ENCODE results near the gene PALLD. TPM values are rescaled to one million over a fixed set of nuclear protein-coding genes. Genes with fewer than 3 reads are reported as not detected.

PALLD gene
- total RNA-seq, 1 experiment from 2014 or later: 6.5 TPM

DNA sequence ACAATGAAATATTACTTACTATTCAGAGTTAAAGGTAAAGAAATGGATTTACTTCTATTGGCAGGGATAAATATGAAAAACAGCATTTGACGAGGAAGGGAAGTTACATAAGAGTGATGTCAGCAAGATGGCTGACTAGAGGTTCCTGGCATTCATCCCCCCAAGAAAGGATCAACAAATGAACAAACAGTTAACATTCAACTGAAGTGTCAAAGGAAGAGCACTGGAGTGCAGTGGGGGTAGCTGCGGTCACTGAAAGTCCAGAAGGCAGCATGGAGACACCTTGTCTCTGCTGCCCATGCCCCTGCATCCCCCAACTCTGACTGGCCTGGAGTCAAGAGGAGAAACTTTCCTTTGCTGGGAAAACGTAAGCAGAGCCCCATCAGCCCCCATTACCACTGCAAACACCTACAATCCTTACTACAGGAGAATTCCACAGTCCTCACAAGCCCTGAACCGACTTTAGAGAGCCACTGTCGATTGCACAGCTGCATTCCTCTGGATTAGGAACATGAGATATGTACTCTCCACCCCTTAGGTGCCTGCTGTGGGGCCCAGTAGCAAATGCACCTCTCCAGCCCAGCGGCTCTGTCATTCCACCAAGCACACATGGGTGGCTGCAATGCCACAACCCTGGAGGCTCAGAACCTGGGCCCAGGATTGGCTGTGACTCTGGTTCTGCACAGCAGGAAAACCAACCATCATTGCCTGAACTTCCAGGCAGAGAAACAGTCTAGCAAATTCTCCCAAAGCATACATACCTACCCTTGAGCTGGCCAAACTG, 433.8 kb downstream of the PALLD start:
- no peak overlapping the region for H3K27ac ChIP-seq (ENCODE audit: low read length)
- BruUV-seq (replicated peaks): no TSS peak

DNA sequence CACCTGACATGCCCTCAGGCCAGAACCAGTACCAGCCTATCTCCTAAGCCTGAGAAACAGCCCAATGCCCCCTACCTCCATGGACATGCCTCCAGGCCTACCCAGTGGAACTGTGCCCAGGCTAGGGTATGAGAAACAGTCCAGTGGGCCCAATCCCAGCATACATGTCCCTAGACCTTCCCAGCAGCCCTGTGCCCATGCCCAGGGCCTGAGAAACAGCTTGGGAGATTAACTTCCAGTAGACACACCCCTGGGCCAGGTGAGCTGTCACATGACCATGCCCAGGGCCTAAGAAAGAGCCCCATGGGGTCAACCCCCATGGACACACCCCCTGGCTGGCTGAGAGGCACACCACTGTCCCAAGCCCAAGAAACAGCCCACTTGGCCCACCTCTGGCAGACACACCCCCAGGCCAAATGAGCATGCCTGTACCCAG, 434.4 kb downstream of the PALLD start:
- in situ Hi-C loops (cut with HindIII; ENCODE audit: low pct_unique_long_range_greater_than_20kb, low sequenced_read_pairs) (no loop called here), intact Hi-C loops (cut with micrococcal nuclease; ENCODE audit: unreplicated experiment) (no loop called here)
- Histone ChIP-seq H3K27me3 (ENCODE audit: control insufficient read depth, insufficient read depth, low read length) (no peaks in the 10 kb centered on the region), H3K4me3 (ENCODE audit: low read depth in 2 of 2, low read length in 2 of 2) (no peak overlapping the region), H3K9me3 (ENCODE audit: control insufficient read depth, insufficient read depth, low read depth, low read length) (peaks cover 9% of the 10 kb centered on the region; the same call in 1 of the 2 replicates), H3K36me3 (ENCODE audit: control insufficient read depth, insufficient read depth, low read length) (no peaks in the 10 kb centered on the region), H3K27ac (ENCODE audit: low read length) (no peak overlapping the region), H3K4me1 (ENCODE audit: control insufficient read depth, insufficient read depth, low read length) (no peaks in the 10 kb centered on the region)
- CTCF ChIA-PET: no interaction called here
- TF ChIP-seq SIN3A (IDR thresholded peaks at IDR 0.05; ENCODE audit: borderline replicate concordance, insufficient read depth, low read depth, low read length): no peak
- TF ChIP-seq, protein P1, sequence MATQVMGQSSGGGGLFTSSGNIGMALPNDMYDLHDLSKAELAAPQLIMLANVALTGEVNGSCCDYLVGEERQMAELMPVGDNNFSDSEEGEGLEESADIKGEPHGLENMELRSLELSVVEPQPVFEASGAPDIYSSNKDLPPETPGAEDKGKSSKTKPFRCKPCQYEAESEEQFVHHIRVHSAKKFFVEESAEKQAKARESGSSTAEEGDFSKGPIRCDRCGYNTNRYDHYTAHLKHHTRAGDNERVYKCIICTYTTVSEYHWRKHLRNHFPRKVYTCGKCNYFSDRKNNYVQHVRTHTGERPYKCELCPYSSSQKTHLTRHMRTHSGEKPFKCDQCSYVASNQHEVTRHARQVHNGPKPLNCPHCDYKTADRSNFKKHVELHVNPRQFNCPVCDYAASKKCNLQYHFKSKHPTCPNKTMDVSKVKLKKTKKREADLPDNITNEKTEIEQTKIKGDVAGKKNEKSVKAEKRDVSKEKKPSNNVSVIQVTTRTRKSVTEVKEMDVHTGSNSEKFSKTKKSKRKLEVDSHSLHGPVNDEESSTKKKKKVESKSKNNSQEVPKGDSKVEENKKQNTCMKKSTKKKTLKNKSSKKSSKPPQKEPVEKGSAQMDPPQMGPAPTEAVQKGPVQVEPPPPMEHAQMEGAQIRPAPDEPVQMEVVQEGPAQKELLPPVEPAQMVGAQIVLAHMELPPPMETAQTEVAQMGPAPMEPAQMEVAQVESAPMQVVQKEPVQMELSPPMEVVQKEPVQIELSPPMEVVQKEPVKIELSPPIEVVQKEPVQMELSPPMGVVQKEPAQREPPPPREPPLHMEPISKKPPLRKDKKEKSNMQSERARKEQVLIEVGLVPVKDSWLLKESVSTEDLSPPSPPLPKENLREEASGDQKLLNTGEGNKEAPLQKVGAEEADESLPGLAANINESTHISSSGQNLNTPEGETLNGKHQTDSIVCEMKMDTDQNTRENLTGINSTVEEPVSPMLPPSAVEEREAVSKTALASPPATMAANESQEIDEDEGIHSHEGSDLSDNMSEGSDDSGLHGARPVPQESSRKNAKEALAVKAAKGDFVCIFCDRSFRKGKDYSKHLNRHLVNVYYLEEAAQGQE (IDR thresholded peaks at IDR 0.05; ENCODE audit: insufficient read depth in 1 of 2, low read depth in 2 of 2, low read length in 1 of 2): no peak
- no peak for TF ChIP-seq TCF7L2 (IDR thresholded peaks at IDR 0.05; ENCODE audit: low read depth, low read length)
- TF ChIP-seq, protein P2, sequence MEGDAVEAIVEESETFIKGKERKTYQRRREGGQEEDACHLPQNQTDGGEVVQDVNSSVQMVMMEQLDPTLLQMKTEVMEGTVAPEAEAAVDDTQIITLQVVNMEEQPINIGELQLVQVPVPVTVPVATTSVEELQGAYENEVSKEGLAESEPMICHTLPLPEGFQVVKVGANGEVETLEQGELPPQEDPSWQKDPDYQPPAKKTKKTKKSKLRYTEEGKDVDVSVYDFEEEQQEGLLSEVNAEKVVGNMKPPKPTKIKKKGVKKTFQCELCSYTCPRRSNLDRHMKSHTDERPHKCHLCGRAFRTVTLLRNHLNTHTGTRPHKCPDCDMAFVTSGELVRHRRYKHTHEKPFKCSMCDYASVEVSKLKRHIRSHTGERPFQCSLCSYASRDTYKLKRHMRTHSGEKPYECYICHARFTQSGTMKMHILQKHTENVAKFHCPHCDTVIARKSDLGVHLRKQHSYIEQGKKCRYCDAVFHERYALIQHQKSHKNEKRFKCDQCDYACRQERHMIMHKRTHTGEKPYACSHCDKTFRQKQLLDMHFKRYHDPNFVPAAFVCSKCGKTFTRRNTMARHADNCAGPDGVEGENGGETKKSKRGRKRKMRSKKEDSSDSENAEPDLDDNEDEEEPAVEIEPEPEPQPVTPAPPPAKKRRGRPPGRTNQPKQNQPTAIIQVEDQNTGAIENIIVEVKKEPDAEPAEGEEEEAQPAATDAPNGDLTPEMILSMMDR (IDR thresholded peaks at IDR 0.05): no peak
- no peak for TF ChIP-seq POLR2AphosphoS5 (IDR thresholded peaks at IDR 0.05; ENCODE audit: low read depth, low read length)
- no peak for DNase-seq (ENCODE audit: low read depth, low spot score)
- BruUV-seq (replicated peaks): no TSS peak
- ATAC-seq: no peak
- POLR2A ChIA-PET: no interaction called here

More for the DNA sequence above, 433.8 kb downstream of the PALLD start:
- ATAC-seq (no peak), DNase-seq (ENCODE audit: low read depth, low spot score) (no peak)
- TF ChIP-seq, protein P1 (IDR thresholded peaks at IDR 0.05; ENCODE audit: insufficient read depth in 1 of 2, low read depth in 2 of 2, low read length in 1 of 2): no peak
- TF ChIP-seq, protein P2 (IDR thresholded peaks at IDR 0.05): no peak
- TF ChIP-seq SIN3A (IDR thresholded peaks at IDR 0.05; ENCODE audit: borderline replicate concordance, insufficient read depth, low read depth, low read length): no peak
- TF ChIP-seq TCF7L2 (IDR thresholded peaks at IDR 0.05; ENCODE audit: low read depth, low read length): no peak
- TF ChIP-seq POLR2AphosphoS5 (IDR thresholded peaks at IDR 0.05; ENCODE audit: low read depth, low read length): no peak
- CTCF ChIA-PET: no interaction called here
- Histone ChIP-seq H3K4me3 (ENCODE audit: low read depth in 2 of 2, low read length in 2 of 2) (no peak overlapping the region), H3K36me3 (ENCODE audit: control insufficient read depth, insufficient read depth, low read length) (no peaks in the 10 kb centered on the region), H3K4me1 (ENCODE audit: control insufficient read depth, insufficient read depth, low read length) (no peaks in the 10 kb centered on the region), H3K27me3 (ENCODE audit: control insufficient read depth, insufficient read depth, low read length) (no peaks in the 10 kb centered on the region), H3K9me3 (ENCODE audit: control insufficient read depth, insufficient read depth, low read depth, low read length) (peaks cover 9% of the 10 kb centered on the region; the same call in 1 of the 2 replicates)
- intact Hi-C loops (cut with micrococcal nuclease; ENCODE audit: unreplicated experiment): no loop called here
- POLR2A ChIA-PET: no interaction called here
- in situ Hi-C loops (cut with HindIII; ENCODE audit: low pct_unique_long_range_greater_than_20kb, low sequenced_read_pairs): no loop called here

Data from Panc1 (cell line).